Measurements from ENCODE around the gene SGMS1. TPM values are rescaled to one million over a fixed set of nuclear protein-coding genes. Genes with fewer than 3 reads are reported as not detected.
"Not testable (repeated sequence)": the region's sequence is repeated elsewhere in the genome, so short reads cannot be mapped to it uniquely, and the experiment has no call there.

The SGMS1 gene
- total RNA-seq, 1 experiment from 2014 or later, result 54.7 TPM

DNA sequence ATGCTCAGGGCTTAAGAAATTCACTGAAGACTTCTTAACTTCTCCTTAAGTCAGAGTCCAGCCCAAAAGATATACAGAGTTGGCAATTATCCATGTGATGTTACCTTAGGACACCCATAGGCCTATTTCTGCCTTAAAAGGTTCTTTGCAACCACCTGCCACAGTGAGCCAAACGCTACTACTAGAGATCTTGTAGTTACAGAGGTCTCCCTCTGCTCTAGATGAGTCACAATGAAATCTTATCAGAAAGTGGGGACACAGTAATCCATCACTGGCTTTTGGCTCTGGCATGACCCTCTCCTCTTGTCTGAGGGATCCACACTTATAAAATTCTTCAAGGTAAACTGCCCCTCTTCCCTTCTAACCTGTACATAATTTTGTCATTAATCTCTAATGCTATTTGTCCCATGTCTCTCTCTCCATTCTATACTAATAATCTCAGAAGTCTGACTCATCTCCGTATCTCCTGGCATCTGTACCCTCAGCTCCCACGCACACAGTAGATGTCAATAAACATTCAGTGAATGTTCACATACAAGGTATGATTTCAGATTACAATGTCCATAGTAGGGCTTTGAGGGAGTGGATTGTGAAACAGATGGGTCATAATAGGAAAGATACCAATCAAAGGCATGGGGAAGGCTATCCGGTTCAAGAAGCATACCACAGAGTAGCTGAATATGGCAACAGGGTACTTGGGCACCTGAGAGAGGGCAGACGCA lies 112.1 kb downstream of the SGMS1 start:
- DNase-seq (ENCODE audit: low read depth), result peak; percentile 32

DNA sequence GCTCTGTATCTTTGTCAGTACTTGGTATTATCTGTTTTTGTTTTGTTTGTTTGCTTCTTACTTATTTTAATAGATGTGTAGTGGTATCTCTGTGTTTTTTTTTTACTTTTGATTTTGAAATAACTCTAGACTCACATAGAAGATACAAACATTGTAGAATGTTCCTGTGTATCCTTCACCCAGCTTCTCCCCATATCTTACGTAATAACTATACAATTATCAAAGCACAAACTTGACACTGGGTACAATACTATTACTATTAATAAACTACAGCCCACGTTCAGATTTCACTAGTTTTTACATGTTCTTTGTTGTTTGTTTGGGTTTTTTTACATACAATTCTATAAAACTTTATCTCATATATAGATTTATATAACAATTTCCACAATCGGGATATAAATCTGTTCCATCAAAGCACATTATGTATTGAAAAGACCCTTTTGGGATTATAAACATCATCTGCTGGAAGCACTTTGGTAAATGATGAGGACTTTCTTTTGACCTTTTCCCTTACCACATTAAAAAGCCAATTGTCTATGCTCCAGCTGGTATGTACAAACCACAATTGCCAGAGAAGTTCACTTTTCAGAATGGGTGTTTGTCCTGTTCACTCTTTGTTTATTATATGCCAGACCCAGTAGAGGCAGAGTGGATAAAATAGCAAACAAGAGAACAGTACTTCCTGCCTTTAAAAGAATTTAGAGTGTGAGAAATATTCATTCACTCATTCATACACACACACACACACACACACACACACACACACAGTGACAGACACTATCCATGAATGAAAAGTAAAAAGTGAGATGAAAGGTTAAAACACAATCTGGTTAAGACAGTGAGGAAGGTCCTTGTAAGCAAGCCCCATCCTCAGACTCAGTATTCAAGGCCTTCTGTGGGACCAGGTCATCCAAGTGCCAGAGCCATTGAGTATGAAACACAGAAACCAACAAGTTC lies 113.0 kb downstream of the SGMS1 start:
- DNase-seq (ENCODE audit: low read depth), result no peak

DNA sequence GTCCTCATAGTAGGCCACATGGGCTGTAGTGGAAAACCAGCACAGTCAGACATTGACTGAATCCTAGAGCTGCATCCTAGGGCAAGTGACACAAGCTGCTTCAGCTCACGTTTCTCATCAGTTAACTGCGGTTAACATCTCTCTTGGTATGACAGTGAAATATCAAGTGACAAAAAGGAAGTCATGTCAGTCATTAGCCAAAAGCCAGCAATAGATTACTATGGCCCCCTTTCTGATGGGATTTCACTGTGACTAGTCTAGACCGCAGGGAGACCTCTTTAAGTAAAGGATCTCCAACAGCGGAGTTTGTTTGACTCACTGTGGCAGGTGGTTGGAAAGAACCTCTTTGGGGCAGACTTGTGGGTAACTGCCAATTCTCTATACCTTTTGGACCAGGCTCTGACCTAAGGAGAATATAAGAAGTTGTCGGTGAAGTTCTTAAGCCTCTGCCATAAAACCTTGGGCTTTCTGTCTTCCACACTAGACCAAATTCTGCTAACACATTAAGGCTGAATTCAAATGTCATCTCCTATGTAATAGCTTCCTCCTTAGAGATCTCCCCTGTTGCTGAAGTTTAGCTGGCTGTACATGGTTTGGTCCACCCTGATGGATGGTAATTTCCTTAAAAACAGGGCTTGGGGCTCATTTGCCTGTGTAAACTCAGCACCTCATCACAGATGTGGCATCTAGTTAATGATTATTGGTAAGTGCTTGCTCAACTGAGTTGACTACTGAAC lies 115.3 kb downstream of the SGMS1 start:
- no peak for DNase-seq (ENCODE audit: low read depth)

DNA sequence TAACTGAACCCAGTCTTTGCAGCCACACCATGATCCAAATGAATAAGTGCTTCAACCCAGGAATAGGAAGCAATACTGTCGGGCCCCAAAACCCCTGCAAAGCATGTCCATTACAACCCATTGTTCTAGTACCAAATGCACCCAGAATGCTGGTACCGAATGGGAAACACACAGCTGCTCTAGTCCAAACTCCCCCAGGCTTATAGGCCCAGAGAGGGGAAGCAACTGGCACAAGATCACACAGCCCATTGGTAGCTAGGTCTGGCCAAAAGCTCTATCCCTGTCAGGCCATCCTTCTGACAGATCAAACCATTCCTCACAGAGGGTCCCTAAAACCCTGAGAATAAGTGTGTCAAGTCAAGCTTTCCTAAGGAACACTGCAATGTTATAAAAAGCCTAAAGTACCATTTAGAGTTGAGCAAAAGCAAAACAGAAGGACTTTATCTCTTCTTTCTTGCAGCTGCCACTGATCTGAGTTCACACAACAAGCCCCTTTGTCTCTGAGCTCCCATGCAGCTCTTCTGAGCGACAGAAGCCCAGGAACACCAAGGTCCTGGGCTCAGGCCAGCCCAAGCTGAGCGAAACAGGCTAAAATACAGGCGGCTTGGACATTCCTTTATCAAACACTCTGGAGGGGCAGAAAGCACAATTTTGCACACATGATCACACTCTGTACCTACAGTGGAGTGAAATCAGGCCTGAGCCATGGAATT lies 116.7 kb downstream of the SGMS1 start:
- DNase-seq (ENCODE audit: low read depth), result no peak

DNA sequence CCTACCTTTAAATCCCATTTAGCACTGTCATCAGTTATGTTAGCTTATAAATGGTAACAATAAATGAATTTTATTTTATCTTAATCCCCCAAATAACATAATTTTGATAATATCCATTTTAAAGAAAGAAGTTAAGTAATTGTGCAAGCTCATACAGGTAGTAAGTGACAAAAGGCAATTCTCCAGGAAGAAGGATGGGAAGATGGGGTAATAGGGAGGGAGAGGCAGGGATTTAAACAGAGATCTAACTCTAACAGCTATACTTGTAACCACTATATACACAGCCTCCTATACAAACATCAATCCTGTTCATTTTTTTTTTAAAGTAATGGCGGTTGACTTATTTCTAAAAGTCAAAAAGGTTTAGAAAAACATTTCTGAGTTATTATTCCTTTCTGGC lies 119.4 kb downstream of the SGMS1 start:
- no peak for DNase-seq (ENCODE audit: low read depth)

DNA sequence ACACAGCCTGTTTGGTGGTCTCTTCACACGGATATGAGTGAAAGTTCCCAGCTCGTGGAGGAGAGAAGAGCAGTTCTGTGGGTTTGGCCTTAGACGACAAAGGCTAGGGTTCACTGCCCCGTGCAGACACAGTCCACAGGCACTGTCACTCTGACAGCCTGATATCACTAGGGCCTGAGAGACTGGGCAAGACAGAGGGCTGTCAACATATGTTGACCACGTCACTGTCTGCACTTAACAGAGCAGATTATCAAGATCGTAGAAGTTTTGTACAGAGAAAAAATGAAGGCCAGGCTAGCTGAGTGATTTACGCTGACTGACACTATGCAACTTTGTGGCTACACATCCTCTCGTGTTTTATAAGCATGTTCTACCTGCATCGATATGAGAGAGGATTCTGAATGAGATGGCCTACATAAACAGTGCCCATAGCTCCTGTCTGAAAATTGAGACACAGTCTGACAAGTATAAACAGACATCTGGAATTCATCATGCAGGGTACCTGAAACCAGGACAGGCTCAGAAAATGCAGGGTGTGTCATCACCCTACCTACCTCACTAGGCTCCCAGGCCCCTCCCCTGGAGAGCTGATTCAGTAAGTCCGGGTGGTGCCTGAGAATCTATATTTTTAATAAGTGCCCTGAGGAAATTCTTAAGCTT lies 120.0 kb downstream of the SGMS1 start:
- no peak for DNase-seq (ENCODE audit: low read depth)

DNA sequence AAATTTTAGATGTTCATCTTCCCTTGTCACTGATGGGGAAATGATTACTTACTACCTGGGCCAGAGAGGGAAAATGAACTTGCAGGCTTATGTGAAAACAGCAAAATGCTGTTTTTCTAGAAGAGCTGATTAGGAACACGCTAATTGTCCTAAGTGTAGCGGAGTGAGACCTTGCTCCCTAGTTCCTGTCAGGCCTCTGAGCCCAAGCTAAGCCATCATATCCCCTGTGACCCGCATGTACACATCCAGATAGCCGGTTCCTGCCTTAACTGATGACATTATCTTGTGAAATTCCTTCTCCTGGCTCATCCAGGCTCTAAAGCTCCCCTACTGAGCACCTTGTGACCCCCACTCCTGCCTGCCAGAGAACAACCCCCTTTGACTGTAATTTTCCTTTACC lies 120.6 kb downstream of the SGMS1 start:
- not testable (repeated sequence) for DNase-seq (ENCODE audit: low read depth)

DNA sequence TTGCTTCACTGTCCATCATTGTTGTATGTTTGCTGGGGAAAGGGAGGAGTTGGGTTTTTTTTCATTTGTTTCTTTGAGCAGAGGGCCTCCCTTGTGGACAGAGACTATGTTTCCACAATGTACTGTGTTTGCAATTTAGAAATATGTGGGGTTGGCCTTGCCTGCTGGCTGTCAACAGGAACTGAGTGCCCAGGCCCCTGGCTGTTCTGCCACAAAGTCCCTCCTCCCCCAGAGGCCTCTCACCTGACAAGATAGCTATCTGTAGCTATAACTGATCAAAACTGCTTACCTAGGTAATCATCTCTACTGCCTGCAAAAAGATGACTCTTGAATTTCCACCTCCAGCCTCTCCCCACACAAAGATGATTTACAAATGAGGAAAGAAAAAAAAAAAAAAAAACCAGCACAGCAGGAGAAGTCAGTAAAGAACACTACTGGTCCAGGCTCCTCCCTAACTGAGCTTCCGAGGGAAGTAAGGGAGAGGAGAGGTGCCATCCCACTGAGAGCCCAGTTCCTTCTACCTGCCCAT lies 121.8 kb downstream of the SGMS1 start:
- DNase-seq (ENCODE audit: low read depth), result no peak

DNA sequence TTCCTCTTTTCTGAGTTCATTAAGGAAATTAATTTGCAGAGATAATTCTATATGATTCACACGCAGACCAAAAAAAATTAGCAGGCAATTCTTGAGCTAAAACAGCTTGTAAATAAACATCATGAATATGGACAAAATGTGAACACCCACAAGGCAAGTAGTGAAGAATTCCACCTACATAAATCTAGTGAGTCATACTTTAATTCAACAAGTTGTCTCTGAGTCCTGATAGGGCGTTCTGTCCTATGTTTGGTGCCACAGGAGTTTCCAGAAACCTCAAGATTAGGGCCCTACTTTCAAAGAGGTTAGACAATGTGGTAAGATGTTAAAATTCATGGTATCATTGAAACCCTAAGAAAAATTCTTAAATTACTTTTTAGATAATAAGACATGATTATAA lies 122.3 kb downstream of the SGMS1 start:
- DNase-seq (ENCODE audit: low read depth), result peak; percentile 17

DNA sequence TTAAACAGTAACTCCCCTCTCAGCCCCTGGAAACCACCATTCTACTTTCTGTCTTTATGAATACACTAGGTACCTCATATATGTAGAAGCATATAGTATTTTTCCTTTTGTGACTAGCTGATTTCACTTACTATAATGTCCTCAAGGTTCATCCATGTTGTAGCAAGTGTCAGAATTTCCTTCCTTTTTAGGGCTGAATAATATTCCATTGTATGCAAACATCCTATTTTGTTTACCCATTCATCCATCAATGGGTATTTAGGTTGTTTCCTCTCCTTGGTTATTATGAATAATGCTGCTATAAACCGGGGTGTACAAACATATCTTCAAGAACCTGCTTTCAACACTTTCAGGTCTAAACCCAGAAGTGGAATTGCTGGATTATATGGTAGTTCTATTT lies 125.3 kb downstream of the SGMS1 start:
- no peak for DNase-seq (ENCODE audit: low read depth)

DNA sequence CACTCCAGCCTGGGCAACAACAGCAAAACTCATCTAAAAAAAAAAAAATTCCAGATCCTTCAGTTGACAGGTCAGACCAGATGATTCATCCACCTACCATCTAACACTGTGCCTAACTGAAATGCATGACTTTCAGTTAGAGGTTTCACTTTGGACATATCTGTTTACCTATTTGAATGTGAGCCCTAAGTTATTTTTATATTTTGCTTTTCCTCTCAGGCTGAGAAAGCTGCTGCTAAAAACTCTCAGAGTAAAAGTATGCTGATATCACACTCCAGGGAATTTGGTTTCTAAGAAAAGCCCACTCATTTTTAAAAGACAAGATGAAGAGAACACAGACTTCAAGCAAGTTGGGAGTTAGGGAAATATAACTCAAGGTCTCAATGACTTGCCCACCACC lies 126.0 kb downstream of the SGMS1 start:
- DNase-seq (ENCODE audit: low read depth), result peak; percentile 63

DNA sequence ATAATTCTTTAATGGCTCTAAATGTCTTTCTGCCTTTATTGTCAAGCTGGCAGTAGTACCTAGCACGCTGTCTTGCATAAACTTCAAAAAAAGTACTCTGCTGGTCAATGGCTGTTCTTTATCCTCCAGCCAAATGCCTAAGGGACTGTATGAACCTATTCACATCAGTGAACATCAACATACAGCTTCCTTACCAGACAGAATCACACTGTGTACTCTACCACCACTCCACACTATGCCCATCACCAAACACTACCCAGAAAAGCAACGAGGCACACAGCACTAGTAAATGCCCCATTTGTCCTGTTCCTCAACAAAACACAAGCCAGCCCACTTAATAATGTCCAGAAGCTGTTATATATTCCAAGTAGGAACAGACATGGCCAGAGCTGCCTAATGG lies 127.5 kb downstream of the SGMS1 start:
- DNase-seq (ENCODE audit: low read depth), result no peak

DNA sequence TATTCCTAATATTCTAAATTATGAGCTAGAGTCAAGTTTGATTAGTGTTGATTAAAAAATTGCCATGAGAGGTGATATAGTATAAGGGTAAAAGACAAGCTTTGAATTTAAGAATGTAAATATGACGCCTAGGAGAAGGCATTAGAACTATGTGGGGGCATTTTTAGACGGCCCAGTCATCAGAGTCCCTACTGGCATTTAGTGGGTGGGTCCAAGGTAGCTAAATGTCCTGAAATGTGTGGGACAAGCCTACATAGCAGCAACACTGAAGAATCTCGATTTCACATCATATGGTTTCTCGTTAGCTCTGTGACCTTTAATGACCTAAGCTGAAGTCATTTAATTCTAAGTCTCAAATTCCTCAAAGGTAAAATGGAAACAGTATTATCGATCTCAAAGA lies 133.5 kb downstream of the SGMS1 start:
- DNase-seq (ENCODE audit: low read depth), result no peak

DNA sequence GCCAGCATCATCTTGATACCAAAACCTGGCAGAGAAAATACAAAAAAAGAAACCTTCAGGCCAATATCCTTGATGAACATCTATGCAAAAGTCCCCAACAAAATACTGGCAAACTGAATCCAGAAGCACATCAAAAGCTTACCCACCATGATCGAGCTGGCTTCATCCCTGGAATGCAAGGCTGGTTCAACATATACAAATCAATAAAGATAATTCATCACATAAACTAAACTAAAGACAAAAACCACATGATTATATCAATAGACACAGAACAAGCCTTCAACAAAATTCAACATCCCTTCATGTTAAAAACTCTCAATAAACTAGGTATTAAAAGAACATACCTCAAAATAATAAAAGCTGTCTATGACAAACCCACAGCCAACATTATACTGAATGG lies 139.2 kb downstream of the SGMS1 start:
- DNase-seq (ENCODE audit: low read depth), result not testable (repeated sequence)

DNA sequence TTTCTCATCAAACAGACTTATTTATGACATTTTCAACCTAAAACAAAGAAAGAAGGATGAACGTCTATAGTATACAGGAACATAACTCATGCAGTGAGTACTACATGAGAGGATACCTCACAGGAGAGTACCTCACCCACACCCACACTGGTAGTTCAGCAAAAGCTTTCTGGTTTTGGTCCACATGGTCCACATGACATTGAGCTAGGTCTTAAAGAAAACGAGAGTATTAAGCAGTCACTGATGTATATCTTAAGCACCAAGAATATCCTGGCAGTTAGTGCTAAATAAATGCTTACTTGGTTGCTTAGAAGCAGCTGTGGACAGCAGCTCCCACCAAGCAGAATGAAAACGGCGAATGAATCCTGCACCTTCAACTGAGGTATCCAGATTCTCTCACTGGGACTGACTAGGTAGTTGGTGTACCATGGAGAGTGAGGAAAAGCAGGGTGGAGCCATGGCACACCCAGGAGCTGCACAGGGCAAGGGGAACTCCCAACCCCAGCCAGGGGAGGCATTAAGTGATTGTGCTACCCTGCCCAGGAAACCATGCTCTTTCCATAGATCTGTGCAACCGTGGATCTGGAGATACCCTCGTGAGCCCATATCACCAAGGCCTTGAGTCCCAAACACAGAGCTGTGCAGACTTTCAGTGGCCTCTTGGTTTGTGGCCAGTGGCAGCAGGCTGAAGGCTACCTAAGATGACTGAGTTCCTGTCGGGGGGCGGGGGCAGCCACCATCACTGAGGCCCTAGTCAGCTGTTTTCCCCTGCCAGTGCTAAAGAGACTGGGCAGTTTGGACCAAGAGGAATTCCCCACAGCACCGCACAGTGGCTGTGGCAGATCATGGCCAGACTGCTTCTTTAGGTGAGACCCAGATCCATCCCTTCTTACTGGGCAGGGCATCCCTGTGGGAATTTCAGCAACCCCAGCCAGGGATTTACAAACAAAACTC lies 143.4 kb downstream of the SGMS1 start:
- no peak for DNase-seq (ENCODE audit: low read depth)

DNA sequence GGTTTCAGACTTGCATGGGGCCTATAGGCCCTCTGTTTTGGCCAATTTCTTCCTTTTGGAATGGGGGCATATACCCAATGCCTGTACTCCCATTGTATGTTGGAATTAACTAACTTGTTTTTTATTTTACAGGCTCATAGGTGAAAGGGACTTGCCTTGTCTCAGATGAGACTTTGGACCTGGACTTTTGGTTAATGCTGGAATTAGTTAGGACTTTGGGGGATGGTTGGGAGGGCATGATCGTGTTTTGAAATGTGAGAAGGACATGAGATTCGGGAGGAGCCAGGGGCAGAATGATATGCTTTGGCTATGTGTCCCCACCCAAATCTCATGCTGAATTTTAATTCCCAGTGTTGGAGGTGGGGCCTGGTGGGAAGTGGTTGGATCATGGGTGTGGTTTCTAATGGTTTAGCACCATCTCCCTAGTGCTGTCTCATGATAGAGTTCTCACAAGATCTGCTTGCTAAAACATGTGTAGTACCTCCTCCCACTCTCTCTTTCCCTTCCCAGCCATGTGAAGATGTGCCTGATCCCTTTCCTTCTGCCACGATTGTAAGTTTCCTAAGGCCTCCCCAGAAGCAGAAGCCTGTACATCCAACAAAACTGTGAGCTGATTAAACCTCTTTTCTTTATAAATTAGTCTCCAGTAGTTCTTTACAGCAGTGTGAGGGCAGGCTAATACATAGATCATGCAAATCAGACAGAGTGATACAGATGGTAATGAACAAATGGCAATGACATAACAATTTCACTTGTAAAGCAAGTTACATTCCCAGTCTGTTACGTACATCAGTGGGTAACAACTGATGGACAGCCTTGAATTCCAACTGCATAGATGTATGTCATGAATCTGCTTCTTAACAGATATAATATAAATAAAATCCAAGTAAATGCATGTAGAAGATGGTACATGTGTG lies 146.2 kb downstream of the SGMS1 start:
- DNase-seq (ENCODE audit: low read depth), result no peak

DNA sequence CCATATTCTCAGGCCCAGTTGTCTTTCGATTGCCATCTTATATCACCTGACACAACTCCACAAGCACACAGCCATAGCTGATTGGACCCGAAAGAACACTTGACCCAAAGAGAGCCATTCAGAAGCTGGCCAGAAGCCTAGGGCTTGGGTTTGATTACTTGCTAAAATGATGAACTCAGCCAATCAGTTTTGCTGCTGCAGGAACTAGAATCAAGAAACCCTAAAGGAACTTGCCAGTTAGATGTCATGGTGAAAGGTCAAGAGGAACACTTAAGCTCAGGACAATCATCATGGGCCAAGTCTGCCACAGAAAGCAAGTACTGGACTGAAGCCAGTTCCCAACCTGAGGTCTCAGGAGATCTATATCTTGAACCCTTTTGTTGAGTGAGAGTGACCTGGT lies 150.0 kb downstream of the SGMS1 start:
- DNase-seq (ENCODE audit: low read depth), result no peak

DNA sequence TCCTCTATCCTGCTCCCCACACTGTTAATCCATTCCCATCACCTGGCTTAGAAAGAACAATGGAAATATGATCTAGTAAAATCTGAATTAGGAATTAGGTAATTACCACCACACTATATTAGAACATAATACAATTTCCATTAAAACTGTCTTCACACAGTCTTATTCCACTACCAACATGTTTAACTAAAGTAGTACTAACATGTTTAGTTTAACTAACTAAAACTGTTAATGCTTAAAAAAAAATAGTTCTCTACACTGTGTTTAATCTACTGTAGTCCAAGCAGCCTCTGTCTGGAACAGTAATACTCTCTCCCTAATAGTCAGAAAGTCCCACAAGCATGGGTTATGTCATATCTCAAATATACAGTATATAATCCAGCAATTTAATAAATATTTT lies 150.8 kb downstream of the SGMS1 start:
- DNase-seq (ENCODE audit: low read depth), result no peak
